Heart right ventricle (tissue), 16 donors: ENCODE data around the gene GRPEL2. TPM values are rescaled to one million over a fixed set of nuclear protein-coding genes. Genes with fewer than 3 reads are reported as not detected.

ENCODE experiments used
- ATAC-seq, 8 donors: fragments of 200-7000 bp; cut with Tn5 transposase; one replicate each; pipeline ENCODE4 v1.9.1; 2020; ENCODE audit warnings: mild to moderate bottlenecking in 8 of 8, moderate library complexity in 8 of 8, moderate number of reproducible peaks in 1 of 8
- DNase-seq, 2 donors: peaks; one replicate each; pipeline ENCODE4 v3.0.0-alpha.2; 2020
- H3K27ac ChIP-seq, 10 donors: fragments of 200-600 bp; sonication (generic) in 2 of 10; one replicate each; pipeline versions ENCODE4 v1.5.0 to v1.8.0; 2020 to 2022; ENCODE audit warnings: mild to moderate bottlenecking in 3 of 10
- H3K27me3 ChIP-seq, 7 donors: fragments of 200-600 bp; one replicate each; pipeline ENCODE4 v1.8.0; 2021 to 2022; ENCODE audit warnings: mild to moderate bottlenecking in 2 of 7
- H3K36me3 ChIP-seq, 9 donors: fragments of 200-600 bp; sonication (generic) in 1 of 9; one replicate each; pipeline versions ENCODE4 v1.5.0 to v1.8.0; 2020 to 2022; ENCODE audit warnings: mild to moderate bottlenecking in 2 of 9
- H3K4me1 ChIP-seq, 9 donors: fragments of 200-600 bp; sonication (generic) in 1 of 9; one replicate each; pipeline versions ENCODE4 v1.5.0 to v1.8.0; 2020 to 2022; ENCODE audit warnings: mild to moderate bottlenecking in 4 of 9
- H3K4me3 ChIP-seq, 10 donors: fragments of 200-600 bp; sonication (generic) in 2 of 10; one replicate each; pipeline versions ENCODE4 v1.5.0 to v1.8.0; 2020 to 2022; ENCODE audit warnings: mild to moderate bottlenecking in 7 of 10, moderate library complexity in 2 of 10
- H3K9me3 ChIP-seq, 11 donors: fragments of 200-600 bp in 10 of 11; sonication (generic) in 2 of 11; one replicate each; pipeline versions ENCODE4 v1.5.0 to v1.8.0; 2013 to 2022; ENCODE audit warnings: mild to moderate bottlenecking in 2 of 11, control low read depth in 1 of 11, moderate library complexity in 1 of 11
- CTCF ChIP-seq, 9 donors: fragments of 200-600 bp; sonication (generic) in 2 of 9; IDR thresholded peaks; one replicate each; pipeline versions ENCODE4 v1.5.0 to v1.8.0; 2021 to 2022; ENCODE audit warnings: antibody characterized with exemption in 9 of 9, mild to moderate bottlenecking in 5 of 9, moderate library complexity in 1 of 9
- WGBS, 2 donors: extraction: QIAGEN DNeasy Blood & Tissue Kit; methylation state at CpG; one replicate each; pipeline ENCODE4 v1.1.7; 2013; ENCODE audit warnings: inconsistent platforms in 1 of 2; 5-methylcytosine and 5-hydroxymethylcytosine counted together
- intact Hi-C, 10 donors: fragments of 100-400 bp; cut with DNase I; formaldehyde crosslinking; loops; one replicate each; pipeline versions ENCODE4 v1.11.1 to v1.14.2; 2022
- polyA plus RNA-seq, 2 donors: library from polyadenylated mRNA; stranded (reverse); fragments of 200-250 nt; gene quantifications; one replicate each; pipeline ENCODE4 v1.2.3, GENCODE V29; 2013
- total RNA-seq, 10 donors: library from RNA; stranded (reverse); fragmentation: NEBNext Ultra II Directional in 3 of 10; extraction: Animal tissue kit (Norgen Biotek cat#: 25700) in 3 of 10; gene quantifications; one replicate each; pipeline versions ENCODE4 v1.2.1 to v1.2.4, GENCODE V29; 2021 to 2023
- donor health status: Arrhythmogenic right ventricular cardiomyopathy.
- donor health status: ischemic (EF 13 %, LVEDD 7.1; RV severe dilation, severe dysfunction).
- donor health status: healthy with polysubstance abuse.
- donor health status: DM: no; HTN: yes; CAD: no.
- donor health status: DM: no; HTN: no; CAD: no.
- donor health status: ischemic (EF 25% LVEDD 6.9; RV normal size, moderate dysfunction).
- donor health status: ischemic (EF 25% LVEDD 5.7; RV mildly dilated, moderate dysfunction).
- donor health status: healthy.
- donor health status: DM: yes; HTN: yes; CAD: no.
- donor health status: Ischemic cardiomyopathy.
- donor health status: ischemic (EF 35%, LVEDD 5.7; RV mildly dilated, moderate dysfunction).
- donor health status: nonischemic (EF 11% LVEDD 7.7; RV severe dilation, severe dysfunction).
- donor health status: DM: yes; HTN: yes; CAD: no.
- donor health status: PGD.
- donor health status: ischemic (EF 29% LVEDD 5.4; RV normal size, mild dysfunction).
- donor health status: nonischemic (EF 23%, LVEDD 6.1; RV moderate dilation, normal function).

The GRPEL2 gene
- total and polyA plus RNA-seq, 12 donors, result 4.8 to 13.4 (median 9.9) TPM

DNA sequence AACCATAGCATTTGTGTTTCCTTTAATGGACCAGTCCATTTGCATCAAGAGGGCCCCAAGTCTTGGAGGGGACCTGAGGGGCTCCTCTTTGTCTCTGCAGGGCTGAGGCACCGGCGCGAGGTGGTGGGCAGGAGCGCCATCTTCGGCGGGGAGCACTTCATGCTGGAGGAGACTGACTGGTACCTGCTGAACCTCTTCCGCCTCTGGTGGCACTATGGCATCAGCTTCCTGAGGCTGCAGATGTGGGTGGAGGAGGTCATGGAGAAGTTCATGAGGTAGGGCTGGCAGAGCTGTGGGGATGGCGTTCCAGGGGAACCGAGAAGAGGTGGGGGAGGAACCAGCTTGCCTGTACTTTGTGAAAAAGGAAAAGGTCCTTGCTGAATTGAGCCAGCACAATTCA is 18.6 kb downstream of the GRPEL2 start:
- H3K27me3 ChIP-seq, result no peaks in the 10 kb centered on the region
- H3K4me1 ChIP-seq, result peaks cover 0 to 15% (median 8%) of the 10 kb centered on the region in 9 donors
- no peak overlapping the region for H3K4me3 ChIP-seq
- no peak overlapping the region for H3K27ac ChIP-seq
- no peak for TF ChIP-seq CTCF (IDR thresholded peaks at IDR 0.05)
- WGBS, 2 donors, result 94 to 99% methylated on average over 9 of the region's 9 CpGs
- intact Hi-C loops, result loop anchor here in 3 of 10 donors (5.0 to 10.0 kb wide), 2 partner anchors 42 to 99 kb away; no protein-coding TSS in a partner anchor
- no peaks in the 10 kb centered on the region for H3K9me3 ChIP-seq
- peaks cover 0 to 4% (median 0%) of the 10 kb centered on the region in 9 donors for H3K36me3 ChIP-seq
- no peak for ATAC-seq
- no peak for DNase-seq

GRCh38 chr5:149364719-149365118 is 19.4 kb downstream of the GRPEL2 start:
- intact Hi-C loops, result loop anchor here in 8 of 10 donors (5.0 to 10.0 kb wide), 7 partner anchors 42 to 203 kb away; no protein-coding TSS in a partner anchor
- TF ChIP-seq CTCF (IDR thresholded peaks at IDR 0.05), result no peak

DNA sequence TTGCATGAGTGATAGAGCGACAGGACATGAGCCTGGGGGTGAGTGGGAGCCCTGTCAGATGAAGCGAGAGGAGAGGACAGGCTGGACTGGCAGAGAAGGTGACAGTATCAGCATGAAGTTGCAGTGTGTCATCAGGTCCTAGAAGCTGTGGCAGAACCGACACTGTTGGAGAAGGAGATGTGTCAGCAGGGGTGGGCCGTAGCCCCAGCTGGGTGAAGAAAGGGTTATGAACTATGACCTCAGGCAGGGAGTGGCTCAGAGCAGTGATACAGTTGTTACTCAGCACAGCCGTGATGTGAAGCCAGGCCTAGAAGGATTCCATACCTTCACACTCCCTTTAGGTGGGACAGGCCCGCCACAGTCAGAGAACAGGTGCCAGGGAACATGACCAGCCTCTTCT is 20.1 kb downstream of the GRPEL2 start:
- intact Hi-C loops, result loop anchor here in 7 of 10 donors (5.0 to 10.0 kb wide), 6 partner anchors 48 to 202 kb away; no protein-coding TSS in a partner anchor
- H3K4me3 ChIP-seq, result no peak overlapping the region
- no peaks in the 10 kb centered on the region for H3K9me3 ChIP-seq
- peaks cover 0 to 18% (median 8%) of the 10 kb centered on the region in 9 donors for H3K4me1 ChIP-seq
- 95 to 99% methylated on average over 6 of the region's 6 CpGs for WGBS, 2 donors
- H3K36me3 ChIP-seq, result peaks cover 0 to 4% (median 0%) of the 10 kb centered on the region in 9 donors
- no peak for TF ChIP-seq CTCF (IDR thresholded peaks at IDR 0.05)
- H3K27ac ChIP-seq, result no peak overlapping the region
- DNase-seq, result no peak
- H3K27me3 ChIP-seq, result no peaks in the 10 kb centered on the region
- no peak for ATAC-seq

More at GRCh38 chr5:149364719-149365118, 19.4 kb downstream of the GRPEL2 start:
- ATAC-seq (no peak), DNase-seq (no peak)
- no peak overlapping the region for H3K4me3 ChIP-seq
- H3K27me3 ChIP-seq, result no peaks in the 10 kb centered on the region
- H3K27ac ChIP-seq, result no peak overlapping the region
- H3K36me3 ChIP-seq, result peaks cover 0 to 4% (median 0%) of the 10 kb centered on the region in 9 donors
- WGBS, 2 donors, result 95% methylated on average over 2 of the region's 2 CpGs
- H3K4me1 ChIP-seq, result peaks cover 0 to 12% (median 8%) of the 10 kb centered on the region in 9 donors
- H3K9me3 ChIP-seq, result no peaks in the 10 kb centered on the region

GRCh38 chr5:149366169-149366729 is 20.9 kb downstream of the GRPEL2 start:
- Histone ChIP-seq H3K4me3 (no peak overlapping the region), H3K9me3 (no peaks in the 10 kb centered on the region), H3K27ac (no peak overlapping the region), H3K36me3 (peaks cover 0 to 4% (median 0%) of the 10 kb centered on the region in 9 donors), H3K4me1 (peaks cover 0 to 26% (median 9%) of the 10 kb centered on the region in 9 donors), H3K27me3 (no peaks in the 10 kb centered on the region)
- no peak for TF ChIP-seq CTCF (IDR thresholded peaks at IDR 0.05)
- ATAC-seq, result no peak
- intact Hi-C loops, result loop anchor here in 7 of 10 donors (5.0 to 10.0 kb wide), 6 partner anchors 49 to 201 kb away; no protein-coding TSS in a partner anchor
- no peak for DNase-seq
- WGBS, 2 donors, result 88 to 89% methylated on average over 1 of the region's 1 CpG
